ENCODE measurements around the gene KCNIP4. TPM values are rescaled to one million over a fixed set of nuclear protein-coding genes. Genes with fewer than 3 reads are reported as not detected.

The KCNIP4 gene
- total and polyA plus RNA-seq, 2 of the 8 experiments (the other 6 are each of a cell fraction or from before 2014, with no cell fraction given), result 0.06 TPM; not detected in 1

GRCh38 chr4:21061902-21062301 is 886.7 kb downstream of the KCNIP4 start:
- Histone ChIP-seq H3K27me3 (replicated peaks in 1 of 4; ENCODE audit: control insufficient read depth in 3 of 4, extremely low read depth in 1 of 4, insufficient read depth in 3 of 4, low read length in 3 of 4) (no peaks in the 10 kb centered on the region), H3K27ac (ENCODE audit: low read depth, low read length) (no peak overlapping the region), H3K56ac (replicated peaks; ENCODE audit: insufficient read length, low read depth, low read length) (no peak overlapping the region), H3K4ac (replicated peaks; ENCODE audit: insufficient read length, low read depth, low read length) (no peak overlapping the region), H3K9ac (replicated peaks in 1 of 4; ENCODE audit: extremely low read depth in 1 of 4, low read depth in 3 of 4, low read length in 3 of 4) (no peak overlapping the region), H3K18ac (ENCODE audit: extremely low read depth, low read length) (no peak overlapping the region), H3K79me2 (ENCODE audit: control insufficient read depth in 1 of 2, insufficient read depth in 2 of 2, low read length in 2 of 2) (no peaks in the 10 kb centered on the region), H2BK20ac (ENCODE audit: low read length) (no peak overlapping the region), H2BK5ac (ENCODE audit: low read depth, low read length) (no peak overlapping the region), H4K8ac (ENCODE audit: extremely low read depth, insufficient read depth, low read length) (no peak overlapping the region), H2AFZ (ENCODE audit: low read length) (no peak overlapping the region), H3K14ac (ENCODE audit: insufficient read length) (no peak overlapping the region), H3K36me3 (ENCODE audit: control insufficient read depth in 2 of 4, insufficient read depth in 4 of 4, low read length in 3 of 4) (no peaks in the 10 kb centered on the region), H2BK12ac (ENCODE audit: low read depth, low read length) (no peak overlapping the region), H3K4me1 (replicated peaks in 1 of 4; ENCODE audit: control insufficient read depth in 3 of 4, insufficient read depth in 4 of 4, low read length in 3 of 4) (no peaks in the 10 kb centered on the region), H3K23ac (ENCODE audit: insufficient read length) (no peak overlapping the region), H2AK5ac (ENCODE audit: low read depth, low read length) (no peak overlapping the region), H3K79me1 (ENCODE audit: low read depth, low read length) (no peaks in the 10 kb centered on the region), H3K4me2 (ENCODE audit: insufficient read depth in 1 of 2, low read depth in 2 of 2, low read length in 2 of 2) (no peak overlapping the region), H2BK15ac (ENCODE audit: low read length) (no peak overlapping the region), H2BK120ac (replicated peaks; ENCODE audit: low read depth, low read length) (no peak overlapping the region), H4K91ac (replicated peaks; ENCODE audit: insufficient read length, low read length) (no peak overlapping the region), H3K4me3 (ENCODE audit: extremely low read depth in 1 of 4, insufficient read depth in 2 of 4, low read depth in 3 of 4, low read length in 4 of 4) (no peak overlapping the region), H3K23me2 (ENCODE audit: low read depth, low read length) (no peaks in the 10 kb centered on the region), H3K9me3 (ENCODE audit: insufficient read depth in 2 of 2, low read depth in 1 of 2, low read length in 1 of 2) (peaks cover 0 to 3% of the 10 kb centered on the region in 2 experiments; a peak in 1 of 4 replicates), H4K5ac (ENCODE audit: insufficient read length, low read depth, low read length) (no peak overlapping the region), H4K20me1 (replicated peaks in 1 of 2; ENCODE audit: control insufficient read depth in 1 of 2, insufficient read depth in 2 of 2, low read length in 2 of 2) (no peaks in the 10 kb centered on the region)
- ChIA-PET CTCF (ENCODE audit: partially characterized antibody) (no interaction called here), POLR2A (ENCODE audit: partially characterized antibody) (no interaction called here)
- WGBS, 2 experiments (ENCODE audit: extremely low coverage in 1 of 2, insufficient coverage in 1 of 2, insufficient read length in 1 of 2, insufficient replicate concordance in 2 of 2, low coverage in 1 of 2, low lambda C conversion rate in 2 of 2, missing lambda C conversion rate in 1 of 2), result 96% methylated on average over 1 of the region's 1 CpG; no CpG with 5 or more reads in 1 of the 2 experiments
- no peak for TF ChIP-seq ATF3 (IDR thresholded peaks at IDR 0.05; ENCODE audit: insufficient read depth, low read depth, low read length)
- TF ChIP-seq USF2 (IDR thresholded peaks at IDR 0.05; ENCODE audit: low read length), result no peak
- TF ChIP-seq TCF12 (IDR thresholded peaks at IDR 0.05; ENCODE audit: low read depth, low read length), result no peak
- TF ChIP-seq JUND (IDR thresholded peaks at IDR 0.05; ENCODE audit: low read length), result no peak
- no peak for TF ChIP-seq TBP (IDR thresholded peaks at IDR 0.05; ENCODE audit: low read depth, low read length)
- DNase-seq (ENCODE audit: low read depth in 1 of 2, low spot score in 2 of 2) (no peak), FAIRE-seq (no peak)

Measured in H1 (cell line).